B cell (primary cell): ENCODE data around the gene SEC24D. TPM values are rescaled to one million over a fixed set of nuclear protein-coding genes. Genes with fewer than 3 reads are reported as not detected.

ENCODE experiments used
- ATAC-seq: fragments of 200-7000 bp; cut with Tn5 transposase; one replicate; pipeline ENCODE4 v1.10.0; 2021; ENCODE audit warnings: low read depth, mild to moderate bottlenecking, moderate number of reproducible peaks, moderate library complexity
- CTCF ChIA-PET: fragments of 350-600 bp; sonication (Branson Sonifier 250); formaldehyde crosslinking; loops from one replicate; lab custom pipeline; 2021; ENCODE audit warnings: antibody characterized with exemption, inconsistent platforms; lab: Charles Lee
- POLR2A ChIA-PET: fragments of 350-600 bp; sonication (Branson Sonifier 250); formaldehyde crosslinking; loops from one replicate; lab custom pipeline; 2021; ENCODE audit warnings: antibody characterized with exemption; lab: Charles Lee
- DNase-seq: peaks from one replicate; pipeline ENCODE4 v3.0.0; 2013
- H2AFZ ChIP-seq: 2 replicates; pipeline ENCODE4 v1.6.1; 2012; ENCODE audit warnings: mild to moderate bottlenecking, low read depth, low read length; ENCODE audit not compliant: insufficient read depth, poor library complexity, severe bottlenecking
- H3K27ac ChIP-seq, 2 donors: 1 replicate in 1 of 2; 2 replicates in 1 of 2; pipeline ENCODE4 v1.5.1; 2012 to 2013; ENCODE audit warnings: low read length in 2 of 2, mild to moderate bottlenecking in 2 of 2, moderate library complexity in 1 of 2
- H3K27me3 ChIP-seq, 4 experiments: fragments of 200-600 bp in 1 of 4; sonication (generic) in 1 of 4; replicated peaks in 1 of 4; 1 replicate in 2 of 4; 2 replicates in 2 of 4; pipeline versions ENCODE4 v1.6.1 to v1.7.0; 2013 to 2016; ENCODE audit warnings: low read length in 3 of 4, mild to moderate bottlenecking in 2 of 4, mixed read lengths in 1 of 4, moderate library complexity in 1 of 4; ENCODE audit not compliant: insufficient read depth in 4 of 4, control insufficient read depth in 3 of 4; ENCODE audit errors: control extremely low read depth in 1 of 4
- H3K36me3 ChIP-seq, 2 experiments: replicated peaks in 1 of 2; 1 replicate in 1 of 2; 2 replicates in 1 of 2; pipeline versions ENCODE4 v1.6.1 to v1.7.1; 2013; ENCODE audit warnings: low read length in 1 of 2; ENCODE audit not compliant: insufficient read depth in 2 of 2, control insufficient read depth in 1 of 2; ENCODE audit errors: control extremely low read depth in 1 of 2, extremely low read depth in 1 of 2
- H3K4me1 ChIP-seq, 2 donors: fragments of 200-600 bp in 1 of 2; sonication (generic) in 1 of 2; 1 replicate in 1 of 2; 2 replicates in 1 of 2; pipeline versions ENCODE4 v1.5.1 to v1.6.1; 2013 to 2017; ENCODE audit warnings: low read length in 2 of 2; ENCODE audit not compliant: control insufficient read depth in 2 of 2, insufficient read depth in 2 of 2
- H3K4me2 ChIP-seq: replicated peaks from 2 replicates; pipeline ENCODE3; 2012; ENCODE audit warnings: mild to moderate bottlenecking, low read depth, low read length; ENCODE audit not compliant: poor library complexity, severe bottlenecking
- H3K4me3 ChIP-seq, 5 experiments: fragments of 200-600 bp in 1 of 5; sonication (generic) in 1 of 5; 1 replicate in 3 of 5; 2 replicates in 2 of 5; pipeline versions ENCODE4 v1.5.1 to v1.7.0; 2011 to 2016; ENCODE audit warnings: low read length in 4 of 5, mild to moderate bottlenecking in 4 of 5, low read depth in 2 of 5, control low read depth in 1 of 5, moderate library complexity in 1 of 5; ENCODE audit not compliant: insufficient read depth in 1 of 5; ENCODE audit errors: control extremely low read depth in 1 of 5, extremely low read depth in 1 of 5
- H3K79me2 ChIP-seq: fragments of 200-600 bp; sonication (generic); one replicate; pipeline ENCODE4 v1.6.0; 2016; ENCODE audit warnings: low read length; ENCODE audit not compliant: control insufficient read depth, insufficient read depth
- H3K9ac ChIP-seq: fragments of 200-600 bp; sonication (generic); 2 replicates; pipeline ENCODE4 v1.6.1; 2017; ENCODE audit warnings: mild to moderate bottlenecking, low read length, moderate library complexity
- H3K9me3 ChIP-seq, 3 donors: one replicate each; pipeline versions ENCODE4 v1.6.1 to v1.7.1; 2013; ENCODE audit warnings: low read length in 2 of 3; ENCODE audit not compliant: control insufficient read depth in 2 of 3, insufficient read depth in 1 of 3; ENCODE audit errors: control extremely low read depth in 1 of 3
- H4K20me1 ChIP-seq: 2 replicates; pipeline ENCODE4 v1.6.0; 2012; ENCODE audit warnings: mild to moderate bottlenecking, low read length; ENCODE audit not compliant: insufficient read depth, control insufficient read depth, poor library complexity, severe bottlenecking
- H3K27ac Mint-ChIP-seq: one replicate; pipeline ENCODE4 v1.8.0; 2021; ENCODE audit warnings: mixed read lengths
- H3K27me3 Mint-ChIP-seq: one replicate; pipeline ENCODE4 v1.8.0; 2021; ENCODE audit warnings: mixed read lengths
- H3K4me1 Mint-ChIP-seq: one replicate; pipeline ENCODE4 v1.8.0; 2021; ENCODE audit warnings: mixed read lengths
- H3K4me3 Mint-ChIP-seq: one replicate; pipeline ENCODE4 v1.8.0; 2021; ENCODE audit warnings: mixed read lengths
- H3K9me3 Mint-ChIP-seq: one replicate; pipeline ENCODE4 v1.8.0; 2022; ENCODE audit warnings: mixed read lengths; ENCODE audit not compliant: insufficient read depth
- EZH2 ChIP-seq: IDR thresholded peaks from 2 replicates; pipeline ENCODE4 v1.6.1; 2012; ENCODE audit warnings: borderline replicate concordance, low read depth, mild to moderate bottlenecking, moderate library complexity, low read length; ENCODE audit not compliant: insufficient read depth, poor library complexity, severe bottlenecking
- WGBS: methylation state at CpG from one replicate; pipeline ENCODE4 v1.1.5; 2013; ENCODE audit warnings: missing lambda C conversion rate; ENCODE audit not compliant: insufficient coverage; 5-methylcytosine and 5-hydroxymethylcytosine counted together
- intact Hi-C: fragments of 100-400 bp; cut with micrococcal nuclease; formaldehyde crosslinking; loops from one replicate; pipeline ENCODE4 v1.10.0; 2022
- polyA plus RNA-seq: library from polyadenylated mRNA; depleted of rRNA; stranded (reverse); fragments of >200 nt; gene quantifications from 2 replicates; pipeline ENCODE4 v1.2.3, GENCODE V29; 2012
- total RNA-seq, 2 donors: library from RNA; stranded (reverse); fragments of 120-200 nt in 1 of 2; gene quantifications; 1 replicate in 1 of 2; 2 replicates in 1 of 2; pipeline versions ENCODE4 v1.2.3 to v1.2.4, GENCODE V29; 2013 to 2022
- TF ChIP-seq, protein P1 (sequence below): fragments of 200-600 bp; IDR thresholded peaks from one replicate; pipeline ENCODE4 v1.8.0; 2022; ENCODE audit warnings: antibody characterized with exemption, mild to moderate bottlenecking

SEC24D gene
- total and polyA plus RNA-seq, 2 donors (not counting 1 experiment from before 2014, with no cell fraction given), result 7.1 to 15.8 TPM

DNA sequence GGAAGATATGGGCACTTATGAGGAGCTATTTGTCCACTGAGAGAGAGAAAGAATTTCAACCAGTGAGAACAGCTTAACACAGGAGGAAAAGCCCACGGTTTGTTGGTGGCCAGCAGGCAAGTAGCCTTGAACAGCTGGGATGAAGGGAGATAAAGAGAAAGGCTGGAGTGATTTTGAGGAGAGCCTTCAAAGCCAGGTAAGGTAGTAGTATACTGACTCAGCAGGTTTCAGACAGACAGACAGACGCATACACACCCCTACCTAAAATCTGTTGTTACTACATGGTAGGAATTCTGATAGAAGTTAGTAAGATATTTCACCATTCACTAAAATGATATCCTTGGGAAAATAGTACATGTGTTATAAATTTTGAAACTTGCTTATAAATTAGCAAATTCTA lies 60.5 kb downstream of the SEC24D start:
- WGBS, result 100% methylated on average over 1 of the region's 2 CpGs
- Histone ChIP-seq H3K27ac (no peak overlapping the region), H3K36me3 (peaks cover 0 to 3% of the 10 kb centered on the region in 2 experiments), H3K9ac (no peak overlapping the region), H3K4me1 (no peaks in the 10 kb centered on the region), H4K20me1 (no peaks in the 10 kb centered on the region), H3K79me2 (no peaks in the 10 kb centered on the region), H3K4me2 (no peak overlapping the region), H2AFZ (no peak overlapping the region), H3K27me3 (no peaks in the 10 kb centered on the region), H3K9me3 (no peaks in the 10 kb centered on the region), H3K4me3 (no peak overlapping the region)
- H3K27me3 Mint-ChIP-seq, result no peaks in the 10 kb centered on the region
- ChIA-PET POLR2A (interaction anchor here (0.6 kb wide), 1 partner anchor 367 kb away, joined by 3 read pairs; no protein-coding TSS in a partner anchor), CTCF (interaction anchor here (0.6 to 3.0 kb wide), 8 partner anchors 8 to 114 kb away, joined by 3 to 24 read pairs (median 4); partner anchors contain the start of genes SEC24D and SYNPO2)
- DNase-seq (no peak), ATAC-seq (no peak)
- intact Hi-C loops, result no loop called here
- H3K4me3 Mint-ChIP-seq, result no peak overlapping the region
- no peak for TF ChIP-seq EZH2
- TF ChIP-seq, protein P1, sequence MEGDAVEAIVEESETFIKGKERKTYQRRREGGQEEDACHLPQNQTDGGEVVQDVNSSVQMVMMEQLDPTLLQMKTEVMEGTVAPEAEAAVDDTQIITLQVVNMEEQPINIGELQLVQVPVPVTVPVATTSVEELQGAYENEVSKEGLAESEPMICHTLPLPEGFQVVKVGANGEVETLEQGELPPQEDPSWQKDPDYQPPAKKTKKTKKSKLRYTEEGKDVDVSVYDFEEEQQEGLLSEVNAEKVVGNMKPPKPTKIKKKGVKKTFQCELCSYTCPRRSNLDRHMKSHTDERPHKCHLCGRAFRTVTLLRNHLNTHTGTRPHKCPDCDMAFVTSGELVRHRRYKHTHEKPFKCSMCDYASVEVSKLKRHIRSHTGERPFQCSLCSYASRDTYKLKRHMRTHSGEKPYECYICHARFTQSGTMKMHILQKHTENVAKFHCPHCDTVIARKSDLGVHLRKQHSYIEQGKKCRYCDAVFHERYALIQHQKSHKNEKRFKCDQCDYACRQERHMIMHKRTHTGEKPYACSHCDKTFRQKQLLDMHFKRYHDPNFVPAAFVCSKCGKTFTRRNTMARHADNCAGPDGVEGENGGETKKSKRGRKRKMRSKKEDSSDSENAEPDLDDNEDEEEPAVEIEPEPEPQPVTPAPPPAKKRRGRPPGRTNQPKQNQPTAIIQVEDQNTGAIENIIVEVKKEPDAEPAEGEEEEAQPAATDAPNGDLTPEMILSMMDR, result no peak
- no peaks in the 10 kb centered on the region for H3K4me1 Mint-ChIP-seq
- H3K27ac Mint-ChIP-seq, result no peak overlapping the region
- no peaks in the 10 kb centered on the region for H3K9me3 Mint-ChIP-seq

DNA sequence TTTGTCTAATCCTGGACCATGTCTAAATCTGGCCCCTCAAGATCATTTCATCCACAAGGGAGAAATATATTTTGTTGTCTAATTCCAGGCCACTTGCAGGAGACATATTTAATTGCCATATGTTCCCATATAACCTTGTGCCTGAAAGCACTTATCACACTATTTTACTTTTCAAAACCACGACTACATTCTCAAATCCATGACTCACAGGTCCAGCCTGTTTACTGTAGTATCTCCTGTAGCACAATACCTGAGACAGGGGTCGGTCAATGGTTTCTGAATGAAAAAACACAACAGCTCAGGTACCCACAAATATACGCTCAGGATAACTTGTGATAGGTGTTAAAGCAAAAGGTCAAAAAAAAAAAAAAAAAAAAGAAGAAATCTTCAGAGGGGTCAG lies 60.9 kb downstream of the SEC24D start:
- no peak for DNase-seq
- Histone ChIP-seq H3K4me2 (no peak overlapping the region), H2AFZ (no peak overlapping the region), H3K27ac (no peak overlapping the region), H3K9me3 (no peaks in the 10 kb centered on the region), H3K79me2 (no peaks in the 10 kb centered on the region), H3K4me1 (no peaks in the 10 kb centered on the region), H3K4me3 (no peak overlapping the region), H3K36me3 (peaks cover 0 to 3% of the 10 kb centered on the region in 2 experiments), H4K20me1 (no peaks in the 10 kb centered on the region), H3K27me3 (no peaks in the 10 kb centered on the region), H3K9ac (no peak overlapping the region)
- intact Hi-C loops, result loop anchor here (5.0 kb wide), 1 partner anchor 1277 kb away; no protein-coding TSS in a partner anchor
- no peak overlapping the region for H3K4me3 Mint-ChIP-seq
- no peaks in the 10 kb centered on the region for H3K9me3 Mint-ChIP-seq
- H3K4me1 Mint-ChIP-seq, result no peaks in the 10 kb centered on the region
- ChIA-PET CTCF (interaction anchor here (0.5 to 3.0 kb wide), 10 partner anchors 8 to 115 kb away, joined by 3 to 24 read pairs (median 4); partner anchors contain the start of genes SEC24D and SYNPO2), POLR2A (interaction anchor here (0.6 kb wide), 1 partner anchor 368 kb away, joined by 3 read pairs; no protein-coding TSS in a partner anchor)
- H3K27me3 Mint-ChIP-seq, result no peaks in the 10 kb centered on the region
- ATAC-seq, result no peak
- no peak for TF ChIP-seq EZH2
- TF ChIP-seq, protein P1, result no peak
- no CpG with 5 or more reads among the region's 3 CpGs for WGBS
- no peak overlapping the region for H3K27ac Mint-ChIP-seq
